COR-L47 (cell line): ENCODE results near the gene DDX50.
A peak's percentile ranks its signal among the peaks of the same experiment; 100 is the strongest.
"Not testable (repeated sequence)": the region's sequence is repeated elsewhere in the genome, so short reads cannot be mapped to it uniquely, and the experiment has no call there.

Source experiments
- DNase-seq: peaks from one replicate; lab custom pipeline; 2025; lab: John Stamatoyannopoulos, UW

DDX50 gene

GRCh38 chr10:68902382-68902781, 1.3 kb downstream of the DDX50 start:
- DNase-seq, result no peak

GRCh38 chr10:68924593-68924992, 23.5 kb downstream of the DDX50 start:
- DNase-seq, result no peak

- DNase-seq, result no peak
These were observed 24.4 kb downstream of the DDX50 start for GRCh38 chr10:68925489-68925888.

- not testable (repeated sequence) for DNase-seq
These were observed 28.0 kb downstream of the DDX50 start for GRCh38 chr10:68929157-68929556.

- DNase-seq, result not testable (repeated sequence)
These were observed 28.8 kb downstream of the DDX50 start for GRCh38 chr10:68929888-68930287.

- not testable (repeated sequence) for DNase-seq
These were observed 31.7 kb downstream of the DDX50 start for GRCh38 chr10:68932860-68933259.

- no peak for DNase-seq
These were observed 33.9 kb downstream of the DDX50 start for GRCh38 chr10:68934994-68935393.

- DNase-seq, result no peak
These were observed 37.0 kb downstream of the DDX50 start for GRCh38 chr10:68938117-68938516.

GRCh38 chr10:68938884-68939283, 37.8 kb downstream of the DDX50 start:
- DNase-seq, result no peak

GRCh38 chr10:68940917-68941316, 39.8 kb downstream of the DDX50 start:
- DNase-seq, result not testable (repeated sequence)

GRCh38 chr10:68950598-68950997, 49.5 kb downstream of the DDX50 start:
- no peak for DNase-seq

GRCh38 chr10:68954904-68955303, 53.8 kb downstream of the DDX50 start:
- DNase-seq, result no peak

- peak; percentile 3 for DNase-seq
These were observed 54.3 kb downstream of the DDX50 start for GRCh38 chr10:68955355-68955831.

- peak; percentile 71 for DNase-seq
These were observed 54.9 kb downstream of the DDX50 start, which contains the start of gene DDX21 for GRCh38 chr10:68955832-68956532. DDX21 (plus strand) TSS chr10:68956170; CDS start chr10:68956226, 56 bp downstream.

- no peak for DNase-seq
These were observed 56.1 kb downstream of the DDX50 start for GRCh38 chr10:68957284-68957615.

- no peak for DNase-seq
These were observed 56.5 kb downstream of the DDX50 start for GRCh38 chr10:68957654-68958053.

- no peak for DNase-seq
These were observed 58.8 kb downstream of the DDX50 start for GRCh38 chr10:68959695-68960527.

GRCh38 chr10:68963151-68963550, 62.0 kb downstream of the DDX50 start:
- DNase-seq, result no peak

- DNase-seq, result no peak
These were observed 72.9 kb downstream of the DDX50 start for GRCh38 chr10:68973975-68974374.

GRCh38 chr10:68975936-68976473, 74.9 kb downstream of the DDX50 start:
- not testable (repeated sequence) for DNase-seq

- not testable (repeated sequence) for DNase-seq
These were observed 78.6 kb downstream of the DDX50 start for GRCh38 chr10:68979738-68980137.

GRCh38 chr10:68981074-68981473, 80.0 kb downstream of the DDX50 start:
- no peak for DNase-seq

GRCh38 chr10:68982389-68982788, 81.3 kb downstream of the DDX50 start:
- no peak for DNase-seq
